Measurements from ENCODE around the gene EZR. TPM values are rescaled to one million over a fixed set of nuclear protein-coding genes. Genes with fewer than 3 reads are reported as not detected.

EZR gene
- total RNA-seq, 2 donors from 2014 or later: 26.8 to 55.2 TPM

DNA sequence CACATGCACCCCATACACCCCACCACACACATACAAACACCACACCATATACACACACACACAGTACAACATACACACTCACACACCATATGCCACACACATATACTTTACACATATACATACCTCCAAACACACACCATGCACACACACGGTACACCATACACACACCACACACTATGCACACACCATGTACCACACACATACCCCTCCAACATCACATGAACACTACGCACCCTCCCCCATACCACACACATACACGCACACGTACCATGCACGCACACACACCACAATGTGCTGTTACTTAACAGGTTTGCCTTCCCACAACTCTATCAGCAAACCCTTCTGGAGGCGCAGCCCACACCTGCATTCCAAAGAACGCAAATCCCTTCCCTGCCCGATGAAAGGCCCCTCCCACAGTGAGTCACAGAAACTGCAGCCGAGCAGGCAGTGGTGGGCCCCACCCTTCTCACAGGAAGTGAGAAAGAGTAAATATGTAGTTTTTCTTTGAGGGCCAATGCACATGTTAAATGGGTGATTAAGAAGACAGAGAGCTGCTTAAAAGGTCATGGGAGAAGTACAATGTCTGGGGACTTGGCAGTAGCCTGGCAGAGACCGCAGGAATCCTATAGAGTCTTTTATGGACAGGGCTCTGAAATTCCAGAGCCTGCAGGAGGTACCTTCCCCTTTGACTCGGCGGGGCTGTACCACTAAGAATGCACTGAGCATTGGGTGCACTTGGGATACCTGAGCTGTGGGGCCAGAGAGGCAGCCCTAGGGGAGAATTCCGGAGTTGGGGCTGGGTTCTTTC, 34.1 kb upstream of the EZR start:
- peak; percentile 17 for DNase-seq (ENCODE audit: low spot score)
- Histone ChIP-seq H3K4me3 (no peak overlapping the region), H3K4me1 (ENCODE audit: control insufficient read depth in 1 of 2, low read depth in 2 of 2) (peaks cover 3 to 5% of the 10 kb centered on the region in 2 donors), H3K36me3 (no peaks in the 10 kb centered on the region), H3K9me3 (no peaks in the 10 kb centered on the region), H3K27ac (no peak overlapping the region), H3K27me3 (replicated peaks; ENCODE audit: insufficient read depth) (no peaks in the 10 kb centered on the region)
- no peak for ATAC-seq (ENCODE audit: insufficient number of reproducible peaks, low FRiP score, low read depth)
- TF ChIP-seq, protein P1, sequence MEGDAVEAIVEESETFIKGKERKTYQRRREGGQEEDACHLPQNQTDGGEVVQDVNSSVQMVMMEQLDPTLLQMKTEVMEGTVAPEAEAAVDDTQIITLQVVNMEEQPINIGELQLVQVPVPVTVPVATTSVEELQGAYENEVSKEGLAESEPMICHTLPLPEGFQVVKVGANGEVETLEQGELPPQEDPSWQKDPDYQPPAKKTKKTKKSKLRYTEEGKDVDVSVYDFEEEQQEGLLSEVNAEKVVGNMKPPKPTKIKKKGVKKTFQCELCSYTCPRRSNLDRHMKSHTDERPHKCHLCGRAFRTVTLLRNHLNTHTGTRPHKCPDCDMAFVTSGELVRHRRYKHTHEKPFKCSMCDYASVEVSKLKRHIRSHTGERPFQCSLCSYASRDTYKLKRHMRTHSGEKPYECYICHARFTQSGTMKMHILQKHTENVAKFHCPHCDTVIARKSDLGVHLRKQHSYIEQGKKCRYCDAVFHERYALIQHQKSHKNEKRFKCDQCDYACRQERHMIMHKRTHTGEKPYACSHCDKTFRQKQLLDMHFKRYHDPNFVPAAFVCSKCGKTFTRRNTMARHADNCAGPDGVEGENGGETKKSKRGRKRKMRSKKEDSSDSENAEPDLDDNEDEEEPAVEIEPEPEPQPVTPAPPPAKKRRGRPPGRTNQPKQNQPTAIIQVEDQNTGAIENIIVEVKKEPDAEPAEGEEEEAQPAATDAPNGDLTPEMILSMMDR (IDR thresholded peaks at IDR 0.05): no peak

DNA sequence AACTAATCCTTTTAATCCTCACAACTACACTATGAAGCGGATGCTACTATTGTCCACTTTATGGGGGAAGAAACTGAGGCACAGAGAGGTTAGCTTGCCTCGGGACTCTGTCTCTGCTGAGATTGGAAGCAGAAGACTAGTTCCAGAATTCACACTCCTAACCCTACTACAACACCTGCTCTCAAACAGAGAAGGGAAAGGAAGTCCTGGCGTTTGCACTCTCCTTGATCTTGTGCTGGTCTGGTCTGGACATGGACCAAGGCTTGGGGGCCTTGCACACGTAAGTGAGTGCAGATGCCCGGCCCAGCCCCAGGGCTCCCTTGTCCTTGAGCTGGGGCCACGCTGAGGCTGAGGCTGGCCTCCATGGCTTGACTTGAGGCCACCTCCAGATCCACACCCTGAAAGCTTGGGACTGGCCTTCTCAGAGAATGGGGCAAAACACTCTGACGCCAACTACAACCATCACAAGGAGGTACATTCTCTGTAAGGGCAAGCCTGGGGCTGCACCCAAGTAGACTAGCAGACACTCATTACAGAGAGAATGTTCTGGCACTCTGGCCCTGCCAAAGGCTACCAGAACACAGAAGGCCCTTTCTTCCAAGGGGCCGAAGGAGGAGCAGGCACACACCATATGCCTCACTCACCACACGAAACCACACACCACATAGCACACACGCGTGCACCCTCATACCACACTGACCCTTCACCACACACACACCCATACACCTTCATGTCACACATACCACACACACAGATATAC, 33.3 kb upstream of the EZR start:
- H3K36me3 ChIP-seq: no peaks in the 10 kb centered on the region
- DNase-seq (ENCODE audit: low spot score): no peak
- H3K4me3 ChIP-seq: no peak overlapping the region
- no peak for ATAC-seq (ENCODE audit: insufficient number of reproducible peaks, low FRiP score, low read depth)
- peaks cover 3 to 5% of the 10 kb centered on the region in 2 donors for H3K4me1 ChIP-seq (ENCODE audit: control insufficient read depth in 1 of 2, low read depth in 2 of 2)
- no peaks in the 10 kb centered on the region for H3K9me3 ChIP-seq
- TF ChIP-seq, protein P1 (IDR thresholded peaks at IDR 0.05): no peak
- H3K27me3 ChIP-seq (replicated peaks; ENCODE audit: insufficient read depth): no peaks in the 10 kb centered on the region
- H3K27ac ChIP-seq: no peak overlapping the region

DNA sequence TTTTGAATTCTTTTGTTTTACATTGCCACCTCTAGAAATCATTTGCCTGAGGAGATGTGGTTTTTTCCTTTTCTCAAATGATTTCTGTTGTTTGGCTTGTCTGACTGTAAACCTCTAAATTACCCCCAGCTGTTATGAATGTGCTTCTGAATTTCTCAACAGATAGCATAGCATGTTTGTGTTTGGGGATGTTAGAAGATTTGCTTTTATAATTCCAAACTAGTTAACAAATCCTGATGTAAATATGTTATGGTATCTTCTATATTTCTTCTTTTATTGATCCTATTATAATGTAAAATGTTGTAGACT, 31.6 kb upstream of the EZR start:
- TF ChIP-seq, protein P1 (IDR thresholded peaks at IDR 0.05): no peak
- no peak for ATAC-seq (ENCODE audit: insufficient number of reproducible peaks, low FRiP score, low read depth)

DNA sequence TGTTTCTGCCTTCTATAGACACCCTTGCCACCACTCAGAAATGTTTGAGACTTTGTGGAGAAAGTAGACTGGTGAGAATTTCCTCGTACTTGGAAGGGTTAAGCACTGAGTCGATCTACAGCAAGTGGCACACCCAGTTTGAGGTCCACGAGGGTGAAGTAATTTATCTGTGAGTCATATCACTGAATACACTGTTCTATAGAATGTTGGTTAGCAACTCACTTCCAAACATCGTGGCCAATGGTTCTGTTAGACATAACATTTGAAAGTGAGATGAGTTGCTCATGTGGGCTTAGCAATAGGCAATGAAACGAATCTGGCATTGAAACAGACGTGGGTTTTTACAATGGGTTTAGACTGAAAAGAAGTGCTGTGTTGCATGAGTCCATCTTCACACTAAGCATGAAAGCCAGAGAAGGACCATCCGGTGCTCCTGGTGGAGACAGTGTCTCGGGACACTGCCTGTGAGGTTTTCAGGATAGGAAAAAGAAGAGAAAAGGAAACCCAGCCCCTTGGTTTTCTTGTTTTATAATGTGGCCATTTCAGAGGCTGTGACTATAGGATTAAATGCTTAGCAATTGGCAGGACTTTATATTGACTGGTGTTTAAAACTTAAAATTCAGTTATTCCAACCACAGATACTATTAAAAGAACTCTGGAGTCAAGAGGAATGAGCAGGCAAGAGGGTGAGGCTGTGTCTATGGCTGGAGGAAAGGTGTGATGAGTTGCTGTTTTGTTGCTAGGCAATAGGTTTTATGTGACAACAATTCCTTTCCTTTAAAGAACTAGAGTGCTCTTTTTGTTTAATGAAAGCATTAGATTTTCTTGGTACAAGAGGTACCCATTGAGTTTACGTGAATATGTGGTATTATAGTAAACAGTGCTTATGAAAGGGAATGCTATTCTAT, 31.0 kb upstream of the EZR start:
- ATAC-seq (ENCODE audit: insufficient number of reproducible peaks, low FRiP score, low read depth) (no peak), DNase-seq (ENCODE audit: low spot score) (no peak)
- Histone ChIP-seq H3K27ac (no peak overlapping the region), H3K4me1 (ENCODE audit: control insufficient read depth in 1 of 2, low read depth in 2 of 2) (peaks cover 3 to 5% of the 10 kb centered on the region in 2 donors), H3K9me3 (no peaks in the 10 kb centered on the region), H3K27me3 (replicated peaks; ENCODE audit: insufficient read depth) (no peaks in the 10 kb centered on the region), H3K4me3 (no peak overlapping the region), H3K36me3 (no peaks in the 10 kb centered on the region)
- TF ChIP-seq, protein P1 (IDR thresholded peaks at IDR 0.05): no peak

More for the DNA sequence above, 31.6 kb upstream of the EZR start:
- DNase-seq (ENCODE audit: low spot score): no peak
- H3K36me3 ChIP-seq: no peaks in the 10 kb centered on the region
- no peak overlapping the region for H3K4me3 ChIP-seq
- no peaks in the 10 kb centered on the region for H3K9me3 ChIP-seq
- no peak overlapping the region for H3K27ac ChIP-seq
- no peaks in the 10 kb centered on the region for H3K27me3 ChIP-seq (replicated peaks; ENCODE audit: insufficient read depth)
- peaks cover 3 to 5% of the 10 kb centered on the region in 2 donors for H3K4me1 ChIP-seq (ENCODE audit: control insufficient read depth in 1 of 2, low read depth in 2 of 2)
